ENCODE data around the gene GPBP1L1. TPM values are rescaled to one million over a fixed set of nuclear protein-coding genes. Genes with fewer than 3 reads are reported as not detected.

Gene GPBP1L1
- total and polyA plus RNA-seq, 2 donors (not counting 1 experiment from before 2014, with no cell fraction given): 77.2 to 104 TPM

DNA sequence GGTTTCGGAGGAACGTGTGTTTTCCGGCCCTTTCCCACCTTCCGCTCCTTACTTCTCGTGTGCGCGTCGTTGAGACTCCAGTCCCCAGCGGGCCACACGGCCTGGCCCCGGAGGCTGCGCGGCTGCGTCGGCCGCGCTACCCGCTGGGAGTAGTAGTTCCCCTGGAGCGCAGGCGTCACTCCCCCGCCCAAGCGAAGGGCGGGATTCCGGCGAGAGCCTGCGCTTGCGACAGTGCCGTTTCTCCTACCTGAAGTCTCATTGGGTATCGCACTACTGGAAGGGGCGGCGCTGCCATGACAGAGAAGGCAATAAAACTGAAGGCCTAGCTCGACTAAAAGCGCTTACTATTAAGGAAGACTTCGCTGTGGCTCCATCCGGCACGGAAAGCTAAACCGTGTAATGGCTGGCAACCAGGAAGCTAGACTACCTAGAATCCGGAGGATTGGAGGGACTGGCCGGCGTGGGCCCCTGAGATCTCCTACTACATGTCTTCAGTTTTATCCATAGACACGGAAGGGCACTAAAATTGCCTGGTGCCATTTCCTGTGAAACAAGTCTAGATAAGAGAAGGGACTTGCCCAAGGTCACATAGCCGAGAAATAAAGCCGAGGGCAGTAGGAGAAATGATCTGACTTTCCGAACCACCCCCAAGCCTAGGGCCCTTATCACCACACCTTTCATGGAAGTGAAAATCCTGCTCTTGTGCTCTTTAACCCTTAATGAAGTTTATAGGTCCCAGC, 851 bp upstream of the GPBP1L1 start:
- Histone ChIP-seq H3K9me3 (ENCODE audit: control insufficient read depth, insufficient read depth, low read depth, low read length) (no peaks in the 10 kb centered on the region), H3K9ac (ENCODE audit: insufficient read depth, low read length) (peak overlapping the region; percentile 78), H4K20me1 (ENCODE audit: control insufficient read depth, extremely low read depth, insufficient read depth, low read length) (no peaks in the 10 kb centered on the region), H3K4me3 (replicated peaks in 1 of 4; ENCODE audit: control extremely low read depth in 1 of 4, insufficient read depth in 1 of 4, low read depth in 3 of 4, low read length in 4 of 4) (peak overlapping the region; percentile 73 to 98 (median 88)), H3K36me3 (ENCODE audit: control insufficient read depth, insufficient read depth, low read length) (no peaks in the 10 kb centered on the region), H3K79me2 (ENCODE audit: control insufficient read depth, insufficient read depth, low read length) (peaks cover 71% of the 10 kb centered on the region), H2AFZ (ENCODE audit: low read length) (peak overlapping the region; percentile 95), H3K27me3 (ENCODE audit: control insufficient read depth, insufficient read depth, low read length) (no peaks in the 10 kb centered on the region), H3K4me1 (ENCODE audit: control insufficient read depth, extremely low read depth, insufficient read depth, low read length) (peaks cover 4% of the 10 kb centered on the region), H3K4me2 (ENCODE audit: extremely low read depth, insufficient read depth, low read length) (peak overlapping the region; percentile 91), H3K27ac (ENCODE audit: insufficient read depth, low read length) (peak overlapping the region; percentile 96)
- peak; percentile 99 for DNase-seq (ENCODE audit: low read depth in 2 of 2)
- no peak for TF ChIP-seq EZH2 (IDR thresholded peaks at IDR 0.05; ENCODE audit: low read length, missing control alignments)
- TF ChIP-seq, protein P1, sequence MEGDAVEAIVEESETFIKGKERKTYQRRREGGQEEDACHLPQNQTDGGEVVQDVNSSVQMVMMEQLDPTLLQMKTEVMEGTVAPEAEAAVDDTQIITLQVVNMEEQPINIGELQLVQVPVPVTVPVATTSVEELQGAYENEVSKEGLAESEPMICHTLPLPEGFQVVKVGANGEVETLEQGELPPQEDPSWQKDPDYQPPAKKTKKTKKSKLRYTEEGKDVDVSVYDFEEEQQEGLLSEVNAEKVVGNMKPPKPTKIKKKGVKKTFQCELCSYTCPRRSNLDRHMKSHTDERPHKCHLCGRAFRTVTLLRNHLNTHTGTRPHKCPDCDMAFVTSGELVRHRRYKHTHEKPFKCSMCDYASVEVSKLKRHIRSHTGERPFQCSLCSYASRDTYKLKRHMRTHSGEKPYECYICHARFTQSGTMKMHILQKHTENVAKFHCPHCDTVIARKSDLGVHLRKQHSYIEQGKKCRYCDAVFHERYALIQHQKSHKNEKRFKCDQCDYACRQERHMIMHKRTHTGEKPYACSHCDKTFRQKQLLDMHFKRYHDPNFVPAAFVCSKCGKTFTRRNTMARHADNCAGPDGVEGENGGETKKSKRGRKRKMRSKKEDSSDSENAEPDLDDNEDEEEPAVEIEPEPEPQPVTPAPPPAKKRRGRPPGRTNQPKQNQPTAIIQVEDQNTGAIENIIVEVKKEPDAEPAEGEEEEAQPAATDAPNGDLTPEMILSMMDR (conservative IDR thresholded peaks at IDR 0.05 in 1 of 2, IDR thresholded peaks at IDR 0.05 in 1 of 2; ENCODE audit: low read depth in 1 of 2, low read length in 2 of 2): no peak

DNA sequence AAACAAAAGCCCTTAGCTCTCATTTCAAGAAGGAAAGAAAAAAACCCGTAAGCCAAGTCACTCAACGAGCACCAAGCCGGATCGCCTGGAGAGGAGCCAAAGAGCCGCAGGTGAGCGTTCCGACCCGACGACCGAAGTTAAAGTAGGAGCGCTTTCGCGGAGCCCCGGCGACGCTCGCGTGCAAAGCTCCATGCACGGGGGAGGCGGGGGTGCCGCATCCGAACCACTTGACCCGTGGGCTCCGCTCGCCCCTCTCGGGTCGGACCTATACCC, 382 bp downstream of the GPBP1L1 start:
- Histone ChIP-seq H2AFZ (ENCODE audit: low read length) (peak overlapping the region; percentile 54), H3K27me3 (ENCODE audit: control insufficient read depth, insufficient read depth, low read length) (no peaks in the 10 kb centered on the region), H3K9me3 (ENCODE audit: control insufficient read depth, insufficient read depth, low read depth, low read length) (no peaks in the 10 kb centered on the region), H3K27ac (ENCODE audit: insufficient read depth, low read length) (peak overlapping the region; percentile 96), H4K20me1 (ENCODE audit: control insufficient read depth, extremely low read depth, insufficient read depth, low read length) (no peaks in the 10 kb centered on the region), H3K4me3 (replicated peaks in 1 of 4; ENCODE audit: control extremely low read depth in 1 of 4, insufficient read depth in 1 of 4, low read depth in 3 of 4, low read length in 4 of 4) (peak overlapping the region; percentile 73 to 97 (median 88)), H3K9ac (ENCODE audit: insufficient read depth, low read length) (peak overlapping the region; percentile 78), H3K36me3 (ENCODE audit: control insufficient read depth, insufficient read depth, low read length) (no peaks in the 10 kb centered on the region), H3K4me1 (ENCODE audit: control insufficient read depth, extremely low read depth, insufficient read depth, low read length) (peaks cover 4% of the 10 kb centered on the region), H3K79me2 (ENCODE audit: control insufficient read depth, insufficient read depth, low read length) (peaks cover 77% of the 10 kb centered on the region), H3K4me2 (ENCODE audit: extremely low read depth, insufficient read depth, low read length) (no peak overlapping the region)
- peak in 1 of 2 donors; percentile 17 for DNase-seq (ENCODE audit: low read depth in 2 of 2)
- TF ChIP-seq, protein P1 (conservative IDR thresholded peaks at IDR 0.05 in 1 of 2, IDR thresholded peaks at IDR 0.05 in 1 of 2; ENCODE audit: low read depth in 1 of 2, low read length in 2 of 2): no peak

- DNase-seq (ENCODE audit: low read depth in 2 of 2): peak in 1 of 2 donors; percentile 23
- TF ChIP-seq, protein P1 (conservative IDR thresholded peaks at IDR 0.05 in 1 of 2, IDR thresholded peaks at IDR 0.05 in 1 of 2; ENCODE audit: low read depth in 1 of 2, low read length in 2 of 2): no peak
- no peak for TF ChIP-seq EZH2 (IDR thresholded peaks at IDR 0.05; ENCODE audit: low read length, missing control alignments)
- peak overlapping the region; percentile 45 for H3K9ac ChIP-seq (ENCODE audit: insufficient read depth, low read length)
- peak overlapping the region; percentile 90 for H3K4me2 ChIP-seq (ENCODE audit: extremely low read depth, insufficient read depth, low read length)
- H3K27me3 ChIP-seq (ENCODE audit: control insufficient read depth, insufficient read depth, low read length): no peaks in the 10 kb centered on the region
- H3K79me2 ChIP-seq (ENCODE audit: control insufficient read depth, insufficient read depth, low read length): peaks cover 80% of the 10 kb centered on the region
- peaks cover 6% of the 10 kb centered on the region for H3K4me1 ChIP-seq (ENCODE audit: control insufficient read depth, extremely low read depth, insufficient read depth, low read length)
- peak overlapping the region; percentile 73 to 97 (median 88) for H3K4me3 ChIP-seq (replicated peaks in 1 of 4; ENCODE audit: control extremely low read depth in 1 of 4, insufficient read depth in 1 of 4, low read depth in 3 of 4, low read length in 4 of 4)
- H3K27ac ChIP-seq (ENCODE audit: insufficient read depth, low read length): peak overlapping the region; percentile 96
- no peaks in the 10 kb centered on the region for H3K9me3 ChIP-seq (ENCODE audit: control insufficient read depth, insufficient read depth, low read depth, low read length)
- no peaks in the 10 kb centered on the region for H3K36me3 ChIP-seq (ENCODE audit: control insufficient read depth, insufficient read depth, low read length)
- no peaks in the 10 kb centered on the region for H4K20me1 ChIP-seq (ENCODE audit: control insufficient read depth, extremely low read depth, insufficient read depth, low read length)
- H2AFZ ChIP-seq (ENCODE audit: low read length): no peak overlapping the region
These were observed 872 bp downstream of the GPBP1L1 start for GRCh38 chr1:45685308-45686014.

All from fibroblast of lung (primary cell).